GM12892 (cell line): ENCODE measurements around the gene ERBB2.

ENCODE experiments used
- POLR2A ChIP-seq: IDR thresholded peaks from 2 replicates; pipeline ENCODE4 v1.6.1; 2011; ENCODE audit warnings: low read depth, low read length, control low read depth
- POLR2AphosphoS5 ChIP-seq: IDR thresholded peaks from 2 replicates; pipeline ENCODE4 v1.6.1; 2011; ENCODE audit warnings: low read depth, low read length, control low read depth
- TAF1 ChIP-seq: IDR thresholded peaks from 2 replicates; pipeline ENCODE4 v1.6.1; 2011; ENCODE audit warnings: low read depth, mild to moderate bottlenecking, control low read depth, low read length, borderline replicate concordance

GRCh38 chr17:39666231-39666600 is 33.6 kb upstream of the ERBB2 start:
- TF ChIP-seq TAF1 (no peak), POLR2A (no peak), POLR2AphosphoS5 (no peak)
